Upper lobe of right lung (tissue), 1 donor: ENCODE data around the gene TNN. TPM values are rescaled to one million over a fixed set of nuclear protein-coding genes. Genes with fewer than 3 reads are reported as not detected.

Experiments used
- ATAC-seq: fragments of 200-7000 bp; cut with Tn5 transposase; one replicate; pipeline ENCODE4 v1.9.1; 2020; ENCODE audit warnings: mild to moderate bottlenecking, moderate library complexity
- DNase-seq: peaks from one replicate; pipeline ENCODE4 v3.0.0-alpha.2; 2020
- H3K27ac ChIP-seq: fragments of 200-600 bp; one replicate; pipeline ENCODE4 v1.8.0; 2022
- H3K27me3 ChIP-seq: fragments of 200-600 bp; one replicate; pipeline ENCODE4 v1.8.0; 2022; ENCODE audit warnings: mild to moderate bottlenecking
- H3K36me3 ChIP-seq: fragments of 200-600 bp; one replicate; pipeline ENCODE4 v1.8.0; 2022
- H3K4me1 ChIP-seq: fragments of 200-600 bp; one replicate; pipeline ENCODE4 v1.8.0; 2022
- H3K4me3 ChIP-seq: fragments of 200-600 bp; one replicate; pipeline ENCODE4 v1.8.0; 2022; ENCODE audit warnings: mild to moderate bottlenecking
- H3K9me3 ChIP-seq: fragments of 200-600 bp; one replicate; pipeline ENCODE4 v1.8.0; 2022
- intact Hi-C: fragments of 100-400 bp; cut with DNase I; formaldehyde crosslinking; loops from one replicate; pipeline ENCODE4 v1.11.0; 2022
- total RNA-seq: library from RNA; stranded (reverse); fragmentation: NEBNext Ultra II Directional; extraction: Animal tissue kit (Norgen Biotek cat#: 25700); gene quantifications from one replicate; pipeline ENCODE4 v1.2.1, GENCODE V29; 2021
- TF ChIP-seq, protein P1 (sequence below): fragments of 200-600 bp; IDR thresholded peaks from one replicate; pipeline ENCODE4 v1.8.0; 2022; ENCODE audit warnings: antibody characterized with exemption
- donor health status: DM: no; HTN: yes; CAD: no; lungs with severe emphysema.

Gene TNN
- total RNA-seq, 1 donor from 2014 or later = not detected

DNA sequence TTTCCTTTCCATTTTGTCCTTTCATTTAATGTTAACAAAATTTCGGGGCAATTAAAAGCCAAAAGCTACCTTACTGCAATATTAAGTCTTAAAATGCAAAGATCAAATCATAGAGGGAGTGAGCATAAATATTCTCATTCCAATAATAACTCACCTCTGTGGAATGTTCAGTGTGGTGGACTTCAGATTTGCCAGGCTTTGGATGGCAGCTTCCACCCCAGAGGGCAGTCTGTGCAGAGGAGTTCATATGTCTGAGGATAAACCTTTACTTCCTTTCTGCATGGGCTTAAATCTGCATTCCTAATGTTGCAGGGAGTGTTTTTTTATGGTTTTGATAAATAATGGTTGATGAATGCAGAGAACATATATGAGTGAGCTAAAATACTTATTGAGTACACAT lies 108.6 kb downstream of the TNN start:
- H3K27ac ChIP-seq = no peak overlapping the region
- intact Hi-C loops = no loop called here
- no peak for DNase-seq
- no peak for ATAC-seq
- H3K27me3 ChIP-seq = no peaks in the 10 kb centered on the region
- H3K4me1 ChIP-seq = peaks cover 43% of the 10 kb centered on the region
- TF ChIP-seq, protein P1, sequence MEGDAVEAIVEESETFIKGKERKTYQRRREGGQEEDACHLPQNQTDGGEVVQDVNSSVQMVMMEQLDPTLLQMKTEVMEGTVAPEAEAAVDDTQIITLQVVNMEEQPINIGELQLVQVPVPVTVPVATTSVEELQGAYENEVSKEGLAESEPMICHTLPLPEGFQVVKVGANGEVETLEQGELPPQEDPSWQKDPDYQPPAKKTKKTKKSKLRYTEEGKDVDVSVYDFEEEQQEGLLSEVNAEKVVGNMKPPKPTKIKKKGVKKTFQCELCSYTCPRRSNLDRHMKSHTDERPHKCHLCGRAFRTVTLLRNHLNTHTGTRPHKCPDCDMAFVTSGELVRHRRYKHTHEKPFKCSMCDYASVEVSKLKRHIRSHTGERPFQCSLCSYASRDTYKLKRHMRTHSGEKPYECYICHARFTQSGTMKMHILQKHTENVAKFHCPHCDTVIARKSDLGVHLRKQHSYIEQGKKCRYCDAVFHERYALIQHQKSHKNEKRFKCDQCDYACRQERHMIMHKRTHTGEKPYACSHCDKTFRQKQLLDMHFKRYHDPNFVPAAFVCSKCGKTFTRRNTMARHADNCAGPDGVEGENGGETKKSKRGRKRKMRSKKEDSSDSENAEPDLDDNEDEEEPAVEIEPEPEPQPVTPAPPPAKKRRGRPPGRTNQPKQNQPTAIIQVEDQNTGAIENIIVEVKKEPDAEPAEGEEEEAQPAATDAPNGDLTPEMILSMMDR = no peak
- no peak overlapping the region for H3K4me3 ChIP-seq
- H3K36me3 ChIP-seq = peaks cover 35% of the 10 kb centered on the region
- H3K9me3 ChIP-seq = no peaks in the 10 kb centered on the region

DNA sequence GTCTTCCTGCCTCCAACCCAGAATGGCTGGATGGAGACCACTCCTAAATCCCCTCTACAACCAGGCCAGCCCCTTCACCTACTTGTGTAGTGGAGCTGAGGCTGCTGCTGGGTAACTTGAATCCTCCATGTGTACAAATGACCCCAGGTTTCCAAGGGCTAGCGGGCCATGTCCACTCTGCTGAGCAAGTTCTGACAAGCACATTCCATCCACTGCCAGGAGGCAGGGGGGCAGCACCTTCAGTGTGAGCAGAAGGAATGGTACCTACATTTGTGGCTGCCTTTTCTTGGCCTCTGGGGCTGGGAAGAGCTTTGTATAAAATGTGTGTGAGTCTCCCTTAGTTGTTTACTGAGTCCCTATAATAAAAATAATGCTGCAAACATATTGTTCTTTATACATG lies 110.4 kb downstream of the TNN start:
- TF ChIP-seq, protein P1 = no peak
- Histone ChIP-seq H3K27ac (no peak overlapping the region), H3K36me3 (peaks cover 29% of the 10 kb centered on the region), H3K27me3 (no peaks in the 10 kb centered on the region), H3K9me3 (no peaks in the 10 kb centered on the region), H3K4me1 (peaks cover 45% of the 10 kb centered on the region), H3K4me3 (no peak overlapping the region)
- DNase-seq = no peak
- ATAC-seq = peak; percentile 41
- intact Hi-C loops = no loop called here

DNA sequence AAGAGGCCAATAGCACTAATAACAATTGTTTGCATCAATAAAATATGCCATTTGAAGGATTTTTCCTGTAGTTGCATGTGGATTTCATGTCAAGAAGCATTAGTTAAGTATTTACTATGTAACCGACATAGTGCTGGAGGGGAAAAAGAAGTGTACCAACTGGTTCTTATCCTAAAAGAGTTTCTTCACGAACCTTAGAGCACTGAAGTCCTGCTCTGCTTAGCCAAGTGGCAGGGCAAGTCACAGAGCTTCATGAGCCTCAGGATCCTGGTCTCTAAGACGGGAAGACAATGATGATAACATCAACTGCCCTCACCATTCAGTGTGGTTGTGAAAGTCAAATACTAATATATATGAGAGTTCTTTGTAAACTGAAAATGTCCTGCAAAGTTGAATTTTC lies 110.8 kb downstream of the TNN start:
- intact Hi-C loops = no loop called here
- Histone ChIP-seq H3K9me3 (no peaks in the 10 kb centered on the region), H3K36me3 (peaks cover 25% of the 10 kb centered on the region), H3K4me3 (no peak overlapping the region), H3K27me3 (no peaks in the 10 kb centered on the region), H3K4me1 (peaks cover 48% of the 10 kb centered on the region), H3K27ac (no peak overlapping the region)
- ATAC-seq = no peak
- DNase-seq = no peak
- TF ChIP-seq, protein P1 = no peak

DNA sequence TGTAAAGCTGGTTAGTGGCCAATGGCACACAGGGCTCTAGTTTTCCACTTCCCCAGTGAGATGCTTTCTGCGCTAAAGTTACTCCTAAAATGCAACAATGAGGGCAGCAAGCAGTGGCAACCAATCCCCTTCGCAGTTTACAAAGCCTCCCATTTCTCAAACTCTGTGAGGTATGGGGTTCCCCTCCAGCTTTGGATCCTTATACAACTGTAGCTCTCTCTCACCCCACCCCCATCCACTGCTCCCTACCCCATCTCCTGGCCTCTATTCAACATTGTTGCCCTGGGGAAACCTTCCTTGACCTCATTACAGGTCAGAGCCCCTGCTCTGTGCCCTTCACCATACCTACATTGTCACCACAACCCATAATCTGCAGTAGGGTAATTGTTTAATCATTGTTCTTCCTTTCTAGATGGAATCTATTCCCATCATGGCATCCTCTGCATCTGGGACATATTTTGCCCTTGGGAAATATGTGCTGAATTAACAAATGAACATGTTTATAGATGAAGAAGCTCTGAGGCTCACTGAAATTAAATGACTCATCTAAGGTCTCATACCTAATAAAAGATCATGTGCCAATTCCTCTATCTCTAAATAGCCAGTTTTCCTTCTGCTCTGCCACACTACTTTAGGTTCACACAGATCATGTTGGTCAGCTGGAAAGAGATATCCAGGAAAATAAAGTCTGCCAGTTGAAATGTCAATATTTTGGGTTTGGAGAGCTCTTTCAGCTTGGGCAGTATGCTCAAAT lies 112.4 kb downstream of the TNN start:
- Histone ChIP-seq H3K36me3 (peaks cover 23% of the 10 kb centered on the region), H3K27ac (no peak overlapping the region), H3K9me3 (no peaks in the 10 kb centered on the region), H3K4me3 (no peak overlapping the region), H3K27me3 (no peaks in the 10 kb centered on the region), H3K4me1 (peaks cover 50% of the 10 kb centered on the region)
- DNase-seq (no peak), ATAC-seq (no peak)
- TF ChIP-seq, protein P1 = no peak
- intact Hi-C loops = no loop called here

DNA sequence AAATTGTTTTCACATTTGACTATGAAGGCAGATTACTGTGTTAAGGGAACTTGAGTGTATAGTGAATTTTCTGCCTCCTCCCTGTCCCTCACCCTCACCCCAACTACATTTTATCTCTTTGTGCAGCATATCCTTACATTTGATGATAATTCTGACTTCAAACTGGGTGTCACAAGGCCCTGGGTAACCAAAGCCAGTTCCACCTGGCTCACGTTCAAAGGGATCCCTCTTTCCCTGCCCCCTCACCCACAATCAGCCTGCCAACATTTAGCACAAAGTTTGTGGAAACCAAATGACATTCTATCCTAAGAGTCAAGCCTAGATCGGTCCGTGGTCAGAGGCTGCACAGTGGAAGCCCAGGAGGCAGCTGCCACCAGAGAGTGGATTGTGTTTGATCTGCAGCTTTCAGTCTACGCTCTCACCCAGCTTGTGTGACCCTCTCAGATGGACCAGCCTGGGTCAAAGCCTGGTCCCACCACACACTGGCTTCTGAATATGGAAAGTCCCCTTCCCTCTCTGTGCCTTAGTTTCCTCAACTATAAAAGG lies 114.6 kb downstream of the TNN start:
- TF ChIP-seq, protein P1 = no peak
- Histone ChIP-seq H3K9me3 (no peaks in the 10 kb centered on the region), H3K27ac (no peak overlapping the region), H3K4me1 (peaks cover 71% of the 10 kb centered on the region), H3K27me3 (no peaks in the 10 kb centered on the region), H3K36me3 (peaks cover 17% of the 10 kb centered on the region), H3K4me3 (no peak overlapping the region)
- ATAC-seq (no peak), DNase-seq (no peak)
- intact Hi-C loops = no loop called here
